ENCODE measurements around the gene HNRNPR.

DNA sequence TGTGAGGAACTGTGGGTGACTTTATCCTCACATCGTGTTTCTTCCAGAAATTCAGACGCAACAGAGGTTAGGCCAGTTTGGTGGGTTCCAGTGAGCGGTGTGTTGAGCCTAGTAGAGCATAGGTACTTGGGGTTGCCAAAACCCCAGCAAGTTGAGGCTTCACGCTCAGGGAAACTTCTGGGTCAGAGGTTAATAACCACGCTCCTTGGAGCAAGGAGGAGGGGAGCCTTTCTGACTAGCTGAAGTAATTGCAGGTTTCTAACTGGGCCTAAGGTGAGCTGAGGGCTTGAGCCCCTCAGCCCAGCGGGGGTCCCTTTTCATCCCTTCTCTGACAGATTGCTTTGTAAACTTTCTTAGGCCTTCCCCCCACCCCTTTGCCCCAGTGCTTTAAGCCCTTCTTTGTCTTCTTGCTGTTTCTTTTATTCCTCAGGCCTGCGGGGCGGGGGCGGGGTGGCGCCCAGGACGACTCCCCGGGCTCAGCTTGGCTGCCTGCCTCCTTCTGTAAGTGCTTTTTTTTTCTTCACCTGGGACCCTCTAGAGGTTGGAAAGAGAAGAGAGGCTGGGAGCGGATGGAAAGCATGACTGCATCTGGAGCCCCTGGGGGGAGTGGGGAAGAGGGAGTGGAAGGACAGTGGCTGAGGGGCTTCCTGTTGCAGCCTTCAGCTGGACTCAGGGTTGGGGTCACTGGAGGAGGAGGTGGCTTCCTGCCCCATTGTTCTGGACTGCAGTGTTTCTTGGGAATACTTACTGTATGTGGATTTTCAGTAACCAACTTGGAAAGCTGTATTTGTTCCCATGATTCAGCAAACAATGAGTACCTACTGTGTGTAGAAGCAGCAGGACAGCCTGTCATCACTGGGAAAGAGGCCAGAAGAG is 26.9 kb upstream of the HNRNPR start:
- TF ChIP-seq, protein P1, sequence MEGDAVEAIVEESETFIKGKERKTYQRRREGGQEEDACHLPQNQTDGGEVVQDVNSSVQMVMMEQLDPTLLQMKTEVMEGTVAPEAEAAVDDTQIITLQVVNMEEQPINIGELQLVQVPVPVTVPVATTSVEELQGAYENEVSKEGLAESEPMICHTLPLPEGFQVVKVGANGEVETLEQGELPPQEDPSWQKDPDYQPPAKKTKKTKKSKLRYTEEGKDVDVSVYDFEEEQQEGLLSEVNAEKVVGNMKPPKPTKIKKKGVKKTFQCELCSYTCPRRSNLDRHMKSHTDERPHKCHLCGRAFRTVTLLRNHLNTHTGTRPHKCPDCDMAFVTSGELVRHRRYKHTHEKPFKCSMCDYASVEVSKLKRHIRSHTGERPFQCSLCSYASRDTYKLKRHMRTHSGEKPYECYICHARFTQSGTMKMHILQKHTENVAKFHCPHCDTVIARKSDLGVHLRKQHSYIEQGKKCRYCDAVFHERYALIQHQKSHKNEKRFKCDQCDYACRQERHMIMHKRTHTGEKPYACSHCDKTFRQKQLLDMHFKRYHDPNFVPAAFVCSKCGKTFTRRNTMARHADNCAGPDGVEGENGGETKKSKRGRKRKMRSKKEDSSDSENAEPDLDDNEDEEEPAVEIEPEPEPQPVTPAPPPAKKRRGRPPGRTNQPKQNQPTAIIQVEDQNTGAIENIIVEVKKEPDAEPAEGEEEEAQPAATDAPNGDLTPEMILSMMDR (IDR thresholded peaks at IDR 0.05; ENCODE audit: extremely low read depth in 1 of 2, insufficient read depth in 1 of 2, low read depth in 1 of 2, low read length in 2 of 2): peak in 1 of 2 donors; percentile 5
- TF ChIP-seq FOS (IDR thresholded peaks at IDR 0.05; ENCODE audit: borderline replicate concordance, insufficient read depth, low read length): no peak
- TF ChIP-seq POLR2A (IDR thresholded peaks at IDR 0.05; ENCODE audit: low read depth, low read length): no peak
- TF ChIP-seq MYC (IDR thresholded peaks at IDR 0.05; ENCODE audit: low read depth, low read length): no peak
- TF ChIP-seq EZH2 (IDR thresholded peaks at IDR 0.05; ENCODE audit: borderline replicate concordance, low read depth, low read length, severe bottlenecking): no peak
- no peak for TF ChIP-seq POLR2AphosphoS5 (IDR thresholded peaks at IDR 0.05; ENCODE audit: insufficient read depth, low read depth, low read length)
- TF ChIP-seq, protein P2, sequence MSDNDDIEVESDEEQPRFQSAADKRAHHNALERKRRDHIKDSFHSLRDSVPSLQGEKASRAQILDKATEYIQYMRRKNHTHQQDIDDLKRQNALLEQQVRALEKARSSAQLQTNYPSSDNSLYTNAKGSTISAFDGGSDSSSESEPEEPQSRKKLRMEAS (IDR thresholded peaks at IDR 0.05; ENCODE audit: insufficient read depth, insufficient read length): no peak
- TF ChIP-seq GATA2 (IDR thresholded peaks at IDR 0.05; ENCODE audit: insufficient read depth, insufficient read length, low read depth, low read length): no peak

Data from endothelial cell of umbilical vein (primary cell).